Kidney (tissue), 14 donors: Measurements from ENCODE around the gene TMEM164. TPM values are rescaled to one million over a fixed set of nuclear protein-coding genes. Genes with fewer than 3 reads are reported as not detected.

Experiments used
- DNase-seq, 5 donors: peaks; one replicate each; pipeline ENCODE4 v3.0.0-alpha.2; 2013 to 2020
- FAIRE-seq: peaks from 2 replicates; lab custom pipeline; 2012; peaks lifted over from hg19 to GRCh38; lab: Jason Lieb, UNC
- H3K27ac ChIP-seq, 2 donors: one replicate each; pipeline ENCODE4 v1.7.0; 2013; ENCODE audit warnings: low read depth in 2 of 2, low read length in 2 of 2, inconsistent platforms in 1 of 2
- H3K27me3 ChIP-seq: one replicate; pipeline ENCODE4 v1.7.1; 2013; ENCODE audit warnings: low read length, inconsistent platforms; ENCODE audit not compliant: control insufficient read depth, insufficient read depth
- H3K36me3 ChIP-seq, 3 donors: one replicate each; pipeline versions ENCODE4 v1.7.0 to v1.7.1; 2013; ENCODE audit warnings: low read length in 3 of 3, control low read depth in 1 of 3, inconsistent platforms in 1 of 3; ENCODE audit not compliant: insufficient read depth in 3 of 3, control insufficient read depth in 2 of 3
- H3K4me1 ChIP-seq, 3 donors: one replicate each; pipeline versions ENCODE4 v1.7.0 to v1.7.1; 2013; ENCODE audit warnings: low read length in 3 of 3, inconsistent platforms in 1 of 3, low read depth in 1 of 3; ENCODE audit not compliant: control insufficient read depth in 2 of 3, insufficient read depth in 2 of 3
- H3K4me3 ChIP-seq, 3 donors: one replicate each; pipeline versions ENCODE4 v1.7.0 to v1.8.1; 2013; ENCODE audit warnings: low read length in 3 of 3, control low read depth in 1 of 3, inconsistent platforms in 1 of 3
- H3K9ac ChIP-seq, 3 donors: one replicate each; pipeline versions ENCODE4 v1.7.0 to v1.7.1; 2013; ENCODE audit warnings: low read length in 3 of 3, control low read depth in 1 of 3, inconsistent platforms in 1 of 3
- H3K9me3 ChIP-seq, 3 donors: one replicate each; pipeline versions ENCODE4 v1.7.0 to v1.7.1; 2013; ENCODE audit warnings: low read length in 3 of 3, control low read depth in 1 of 3, inconsistent platforms in 1 of 3; ENCODE audit not compliant: control insufficient read depth in 2 of 3, insufficient read depth in 1 of 3
- CTCF ChIP-seq: IDR thresholded peaks from 3 replicates; pipeline ENCODE4 v1.5.1; 2012; ENCODE audit warnings: mild to moderate bottlenecking, moderate library complexity, borderline replicate concordance; ENCODE audit not compliant: insufficient read depth; ENCODE audit errors: extremely low read depth
- intact Hi-C: fragments of 100-400 bp; cut with DNase I; formaldehyde crosslinking; loops from one replicate; pipeline ENCODE4 v1.11.1; 2022
- polyA plus RNA-seq: library from polyadenylated mRNA; stranded (reverse); fragments of 350-450 nt; fragmentation: Illumina TruSeq; extraction: RNeasy Lipid Tissue Mini Kit (QIAGEN cat#74804); gene quantifications from one replicate; pipeline ENCODE4 v1.2.3, GENCODE V29; 2014; ENCODE audit warnings: low read depth, low replicate concordance; ENCODE audit not compliant: insufficient read depth
- total RNA-seq: library from RNA; stranded (reverse); fragmentation: NEBNext Ultra II Directional; extraction: Animal tissue kit (Norgen Biotek cat#: 25700); gene quantifications from one replicate; pipeline ENCODE4 v1.2.1, GENCODE V29; 2021
- donor health status: control.
- donor health status: control.
- donor health status: control.
- donor health status: control.
- donor health status: control.
- donor health status: DM: yes; HTN: yes; CAD: no.
- donor health status: Normal renal cell carcinoma (clear cell type).

TMEM164 gene
- total and polyA plus RNA-seq, 2 donors from 2014 or later: 16.9 to 36.0 TPM

DNA sequence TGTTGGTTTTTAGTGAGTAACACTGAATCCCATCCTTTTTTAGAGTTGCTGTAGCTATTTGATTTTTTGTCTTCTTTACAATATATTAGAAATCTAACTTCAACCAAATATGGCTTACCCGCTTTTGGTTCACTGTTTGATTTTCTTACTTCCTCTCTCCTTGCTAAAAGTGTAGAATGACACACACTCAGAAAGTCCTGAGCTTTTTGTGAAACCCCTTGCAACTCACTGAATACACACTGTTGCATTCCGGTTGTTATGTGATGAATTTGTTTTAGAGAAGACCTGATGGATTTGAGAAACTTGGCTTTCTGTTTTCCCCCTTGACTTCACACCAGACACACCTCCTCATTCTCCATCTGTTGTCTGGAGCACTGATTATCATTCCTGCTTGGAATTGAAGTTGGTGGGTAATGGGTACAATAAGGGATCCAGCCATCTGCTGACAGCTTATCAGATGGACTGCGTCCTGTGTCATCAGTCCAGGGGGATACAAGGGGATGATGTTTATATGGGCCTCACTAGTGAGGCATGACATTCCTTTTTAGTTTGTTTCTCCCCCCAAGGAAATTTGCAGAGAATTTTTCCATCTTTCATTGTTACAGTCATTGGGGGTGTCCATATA lies 5.2 kb downstream of the TMEM164 start:
- FAIRE-seq: no peak
- no peak for DNase-seq
- H3K9ac ChIP-seq: no peak overlapping the region
- H3K9me3 ChIP-seq: no peaks in the 10 kb centered on the region
- TF ChIP-seq CTCF: no peak
- H3K4me1 ChIP-seq: peaks cover 0 to 11% (median 0%) of the 10 kb centered on the region in 3 donors
- intact Hi-C loops: no loop called here
- H3K36me3 ChIP-seq: no peaks in the 10 kb centered on the region
- H3K27ac ChIP-seq: no peak overlapping the region
- H3K27me3 ChIP-seq: no peaks in the 10 kb centered on the region
- H3K4me3 ChIP-seq: no peak overlapping the region

DNA sequence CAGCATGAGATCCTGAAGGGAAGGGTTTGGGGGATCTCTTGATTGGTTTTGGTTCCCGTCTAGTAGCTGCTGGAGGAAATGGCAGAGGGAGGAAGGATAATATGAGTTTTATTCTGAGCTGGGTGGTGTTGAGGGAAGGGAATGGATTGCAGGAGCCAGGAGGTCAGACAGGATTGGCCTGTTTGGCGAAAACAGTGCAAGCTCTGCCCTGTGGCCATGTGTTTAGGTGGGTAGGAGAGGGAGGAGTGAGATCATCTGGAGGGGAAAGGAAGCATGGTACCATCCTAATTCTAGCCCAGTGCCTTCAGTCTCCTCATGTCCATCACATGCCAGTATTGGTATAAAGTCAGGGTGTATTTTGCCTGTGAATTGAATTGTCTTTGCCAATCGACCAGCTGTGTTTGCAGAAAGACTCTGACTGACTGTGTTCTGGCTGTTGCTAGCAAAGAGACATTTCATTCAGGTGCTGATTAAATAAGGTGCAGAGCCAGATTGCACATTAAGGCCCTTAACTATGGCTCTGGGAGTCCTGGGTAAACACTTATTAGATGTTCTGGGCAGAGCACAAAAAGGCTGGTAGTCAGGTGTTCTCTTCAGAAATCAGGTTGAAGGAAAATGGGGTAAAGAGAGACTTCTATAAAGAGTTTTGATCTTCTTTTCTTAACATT lies 10.0 kb downstream of the TMEM164 start:
- no peaks in the 10 kb centered on the region for H3K36me3 ChIP-seq
- TF ChIP-seq CTCF: no peak
- H3K4me3 ChIP-seq: no peak overlapping the region
- H3K9ac ChIP-seq: no peak overlapping the region
- H3K27me3 ChIP-seq: no peaks in the 10 kb centered on the region
- no peaks in the 10 kb centered on the region for H3K9me3 ChIP-seq
- no peak overlapping the region for H3K27ac ChIP-seq
- peaks cover 0 to 3% (median 0%) of the 10 kb centered on the region in 3 donors for H3K4me1 ChIP-seq
- intact Hi-C loops: no loop called here
- DNase-seq (no peak), FAIRE-seq (no peak)

DNA sequence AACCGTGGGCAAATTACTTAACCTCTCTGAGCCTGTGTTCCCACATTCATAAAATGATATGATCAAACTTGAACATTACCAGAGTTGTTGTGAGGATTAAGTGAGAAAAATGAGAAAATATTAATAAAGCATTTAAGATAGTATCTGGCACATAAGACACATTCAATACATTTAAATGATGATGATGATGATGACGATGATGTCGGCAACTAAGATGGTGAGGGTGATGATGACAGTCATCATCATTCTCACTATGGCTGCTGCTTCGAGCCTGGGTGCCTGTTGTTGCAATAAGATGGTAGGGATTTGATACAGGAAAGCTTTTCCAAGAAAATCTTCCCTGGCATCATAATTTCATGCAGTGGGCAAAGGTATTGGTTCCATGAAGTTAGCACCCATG lies 11.1 kb downstream of the TMEM164 start:
- Histone ChIP-seq H3K27me3 (no peaks in the 10 kb centered on the region), H3K27ac (no peak overlapping the region), H3K9me3 (no peaks in the 10 kb centered on the region), H3K4me3 (no peak overlapping the region), H3K9ac (no peak overlapping the region), H3K4me1 (peaks cover 0 to 3% (median 0%) of the 10 kb centered on the region in 3 donors), H3K36me3 (no peaks in the 10 kb centered on the region)
- DNase-seq: no peak
- FAIRE-seq: no peak
- TF ChIP-seq CTCF: no peak
- intact Hi-C loops: no loop called here
